HepG2 (cell line): ENCODE results near the gene BABAM2. TPM values are rescaled to one million over a fixed set of nuclear protein-coding genes. Genes with fewer than 3 reads are reported as not detected.

Experiments used
- GABPA ChIP-seq, 2 experiments: IDR thresholded peaks; 2 replicates each; pipeline ENCODE4 v1.6.1; 2011 to 2016; ENCODE audit warnings: low read depth in 2 of 2, low read length in 1 of 2, missing biosample characterization in 1 of 2, missing genetic modification characterization in 1 of 2
- HNF1A ChIP-seq, 2 experiments: sonication (generic) in 1 of 2; formaldehyde crosslinking in 1 of 2; IDR thresholded peaks; 2 replicates each; pipeline versions ENCODE4 v1.4.0 to v1.6.1; 2016 to 2020; ENCODE audit warnings: borderline replicate concordance in 1 of 2, low read depth in 1 of 2, mild to moderate bottlenecking in 1 of 2, missing genetic modification reagents in 1 of 2
- IRX3 ChIP-seq: sonication (generic); formaldehyde crosslinking; IDR thresholded peaks from 2 replicates; pipeline ENCODE4 v1.8.1; 2023; ENCODE audit warnings: mild to moderate bottlenecking, low read depth, missing genetic modification reagents, borderline replicate concordance
- ISX ChIP-seq: sonication (generic); formaldehyde crosslinking; conservative IDR thresholded peaks from 2 replicates; pipeline ENCODE4 v1.5.0; 2020; ENCODE audit warnings: missing genetic modification reagents
- KLF13 ChIP-seq: sonication (generic); formaldehyde crosslinking; IDR thresholded peaks from 2 replicates; pipeline ENCODE4 v1.4.0; 2020; ENCODE audit warnings: mild to moderate bottlenecking, missing genetic modification reagents
- MEIS1 ChIP-seq: sonication (generic); formaldehyde crosslinking; IDR thresholded peaks from 2 replicates; pipeline ENCODE4 v1.9.0; 2021; ENCODE audit warnings: mild to moderate bottlenecking, missing genetic modification reagents, moderate library complexity, borderline replicate concordance
- MXD4 ChIP-seq: IDR thresholded peaks from 2 replicates; pipeline ENCODE4 v1.6.1; 2016; ENCODE audit warnings: mild to moderate bottlenecking, missing biosample characterization, missing genetic modification reagents
- NFE2 ChIP-seq: sonication (generic); formaldehyde crosslinking; IDR thresholded peaks from 2 replicates; pipeline ENCODE4 v1.4.0; 2020; ENCODE audit warnings: missing genetic modification reagents
- PAXIP1 ChIP-seq: sonication (generic); formaldehyde crosslinking; conservative IDR thresholded peaks from 2 replicates; pipeline ENCODE4 v1.4.0; 2020; ENCODE audit warnings: mild to moderate bottlenecking, missing genetic modification reagents, moderate library complexity
- SIX1 ChIP-seq: sonication (generic); formaldehyde crosslinking; IDR thresholded peaks from 2 replicates; pipeline ENCODE4 v1.4.0; 2020; ENCODE audit warnings: missing genetic modification reagents, borderline replicate concordance
- SYNCRIP ChIP-seq: fragments of 200-400 bp; formaldehyde crosslinking; IDR thresholded peaks from 2 replicates; pipeline ENCODE4 v1.6.1; 2018; ENCODE audit warnings: mild to moderate bottlenecking, low read depth, low read length; ENCODE audit not compliant: insufficient read depth
- ZNF18 ChIP-seq: sonication (generic); formaldehyde crosslinking; IDR thresholded peaks from 2 replicates; pipeline ENCODE4 v1.8.0; 2022; ENCODE audit warnings: mild to moderate bottlenecking, missing genetic modification reagents; ENCODE audit not compliant: insufficient replicate concordance
- ZNF543 ChIP-seq: sonication (generic); formaldehyde crosslinking; IDR thresholded peaks from 2 replicates; pipeline ENCODE4 v1.4.0; 2020; ENCODE audit warnings: mild to moderate bottlenecking, missing genetic modification reagents
- ZNF652 ChIP-seq: IDR thresholded peaks from 2 replicates; pipeline ENCODE4 v1.6.1; 2016; ENCODE audit warnings: low read depth, borderline replicate concordance
- polyA plus RNA-seq, 8 experiments: library from polyadenylated mRNA; depleted of rRNA in 3 of 8; stranded (reverse) in 7 of 8; unstranded in 1 of 8; fragments of >200 nt; fragmentation: Illumina TruSeq in 4 of 8; extraction: Trizol in 4 of 8; gene quantifications; 2 replicates each; pipeline versions ENCODE4 v1.2.1 to v1.2.3, GENCODE V29; 2011 to 2016; ENCODE audit warnings: low read depth in 4 of 8, missing spikeins in 1 of 8, mixed read lengths in 1 of 8; ENCODE audit not compliant: insufficient read depth in 1 of 8
- total RNA-seq, 5 experiments: library from RNA; depleted of rRNA; stranded (reverse); fragments of >200 nt; fragmentation: Illumina TruSeq; extraction: Trizol; gene quantifications; 2 replicates each; pipeline ENCODE4 v1.2.3, GENCODE V29; 2016; ENCODE audit warnings: low read depth in 1 of 5
- TF ChIP-seq, protein P1 (sequence below): IDR thresholded peaks from 2 replicates; pipeline ENCODE4 v1.6.1; 2016; ENCODE audit warnings: low read depth, control low read depth
- TF ChIP-seq, protein P2 (sequence below): sonication (generic); formaldehyde crosslinking; IDR thresholded peaks from 2 replicates; pipeline ENCODE4 v1.9.0; 2021; ENCODE audit warnings: missing genetic modification reagents, mild to moderate bottlenecking, borderline replicate concordance

The BABAM2 gene
- total and polyA plus RNA-seq, 2 of the 13 experiments (the other 11 are each of a cell fraction or from before 2014, with no cell fraction given) = 24.9 to 28.0 TPM

GRCh38 chr2:28011322-28011737 is 120.8 kb downstream of the BABAM2 start (continued):
- TF ChIP-seq NFE2 (CRISPR knock-in tag) = no peak
- no peak for TF ChIP-seq MEIS1 (CRISPR knock-in tag)
- no peak for TF ChIP-seq ISX (CRISPR knock-in tag)
- TF ChIP-seq, protein P1, sequence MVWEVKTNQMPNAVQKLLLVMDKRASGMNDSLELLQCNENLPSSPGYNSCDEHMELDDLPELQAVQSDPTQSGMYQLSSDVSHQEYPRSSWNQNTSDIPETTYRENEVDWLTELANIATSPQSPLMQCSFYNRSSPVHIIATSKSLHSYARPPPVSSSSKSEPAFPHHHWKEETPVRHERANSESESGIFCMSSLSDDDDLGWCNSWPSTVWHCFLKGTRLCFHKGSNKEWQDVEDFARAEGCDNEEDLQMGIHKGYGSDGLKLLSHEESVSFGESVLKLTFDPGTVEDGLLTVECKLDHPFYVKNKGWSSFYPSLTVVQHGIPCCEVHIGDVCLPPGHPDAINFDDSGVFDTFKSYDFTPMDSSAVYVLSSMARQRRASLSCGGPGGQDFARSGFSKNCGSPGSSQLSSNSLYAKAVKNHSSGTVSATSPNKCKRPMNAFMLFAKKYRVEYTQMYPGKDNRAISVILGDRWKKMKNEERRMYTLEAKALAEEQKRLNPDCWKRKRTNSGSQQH (CRISPR knock-in tag) = no peak
- TF ChIP-seq MXD4 (CRISPR knock-in tag) = no peak
- TF ChIP-seq GABPA (IDR thresholded peaks at IDR 0.05; ENCODE audit: low read depth, low read length) = no peak
- no peak for TF ChIP-seq GABPA (CRISPR knock-in tag; IDR thresholded peaks at IDR 0.05; ENCODE audit: low read depth)
- peak; percentile 33; the same call in 1 of the 2 replicates for TF ChIP-seq SIX1 (CRISPR knock-in tag)
- TF ChIP-seq ZNF543 (CRISPR knock-in tag) = no peak
- no peak; the same call in 1 of the 2 replicates for TF ChIP-seq ZNF652 (CRISPR knock-in tag)
- peak; percentile 84 for TF ChIP-seq ZNF18
- no peak for TF ChIP-seq SYNCRIP
- TF ChIP-seq PAXIP1 (CRISPR knock-in tag) = peak; percentile 89
- no peak for TF ChIP-seq HNF1A (IDR thresholded peaks at IDR 0.05; ENCODE audit: low read depth)
- no peak for TF ChIP-seq HNF1A (CRISPR knock-in tag; IDR thresholded peaks at IDR 0.05; ENCODE audit: borderline replicate concordance)
- TF ChIP-seq IRX3 (CRISPR knock-in tag) = no peak
- TF ChIP-seq, protein P2, sequence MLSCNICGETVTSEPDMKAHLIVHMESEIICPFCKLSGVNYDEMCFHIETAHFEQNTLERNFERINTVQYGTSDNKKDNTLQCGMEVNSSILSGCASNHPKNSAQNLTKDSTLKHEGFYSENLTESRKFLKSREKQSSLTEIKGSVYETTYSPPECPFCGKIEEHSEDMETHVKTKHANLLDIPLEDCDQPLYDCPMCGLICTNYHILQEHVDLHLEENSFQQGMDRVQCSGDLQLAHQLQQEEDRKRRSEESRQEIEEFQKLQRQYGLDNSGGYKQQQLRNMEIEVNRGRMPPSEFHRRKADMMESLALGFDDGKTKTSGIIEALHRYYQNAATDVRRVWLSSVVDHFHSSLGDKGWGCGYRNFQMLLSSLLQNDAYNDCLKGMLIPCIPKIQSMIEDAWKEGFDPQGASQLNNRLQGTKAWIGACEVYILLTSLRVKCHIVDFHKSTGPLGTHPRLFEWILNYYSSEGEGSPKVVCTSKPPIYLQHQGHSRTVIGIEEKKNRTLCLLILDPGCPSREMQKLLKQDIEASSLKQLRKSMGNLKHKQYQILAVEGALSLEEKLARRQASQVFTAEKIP = no peak
- TF ChIP-seq KLF13 (CRISPR knock-in tag) = no peak
